IMR-90 (cell line): ENCODE measurements around the gene HAGH. TPM values are rescaled to one million over a fixed set of nuclear protein-coding genes. Genes with fewer than 3 reads are reported as not detected.

Source experiments
- ATAC-seq: fragments of 200-7000 bp; cut with Tn5 transposase; 2 replicates; pipeline ENCODE4 v1.9.1; 2020; ENCODE audit warnings: low read depth, mild to moderate bottlenecking, moderate library complexity
- BruUV-seq: library from RNA; stranded (reverse); fragments of 400-500 nt; replicated peaks from 2 replicates; lab custom pipeline; 2021; lab: Mats Ljungman, UMichigan
- CTCF ChIA-PET: fragments of 300-600 bp; formaldehyde crosslinking; extraction: SDS; loops from one replicate; lab custom pipeline; 2021; ENCODE audit warnings: antibody characterized with exemption; lab: Yijun Ruan, JAX
- POLR2A ChIA-PET: fragments of 300-600 bp; sonication (Branson Sonifier 250); formaldehyde crosslinking; loops from one replicate; lab custom pipeline; 2022; ENCODE audit warnings: antibody characterized with exemption; ENCODE audit not compliant: unreplicated experiment; lab: Charles Lee
- DNase-seq: peaks from one replicate; pipeline ENCODE4 v3.0.0; 2013
- H2AFZ ChIP-seq: replicated peaks from 2 replicates; pipeline ENCODE3; 2013; ENCODE audit warnings: low read length, mild to moderate bottlenecking; ENCODE audit not compliant: poor library complexity
- H2AK5ac ChIP-seq: 2 replicates; pipeline ENCODE4 v1.6.1; 2013; ENCODE audit warnings: low read depth, low read length, inconsistent platforms
- H2AK9ac ChIP-seq: replicated peaks from 2 replicates; pipeline ENCODE3; 2013; ENCODE audit warnings: mild to moderate bottlenecking, low read depth, low read length, moderate library complexity; ENCODE audit not compliant: poor library complexity
- H2BK120ac ChIP-seq: 2 replicates; pipeline ENCODE4 v1.6.1; 2013; ENCODE audit warnings: low read depth, low read length, inconsistent platforms
- H2BK15ac ChIP-seq: 3 replicates; pipeline ENCODE4 v1.6.1; 2013; ENCODE audit warnings: low read depth, low read length, inconsistent platforms
- H2BK20ac ChIP-seq: 2 replicates; pipeline ENCODE4 v1.6.1; 2013; ENCODE audit warnings: low read depth, mild to moderate bottlenecking, inconsistent platforms, low read length, moderate library complexity
- H2BK5ac ChIP-seq: 2 replicates; pipeline ENCODE4 v1.6.1; 2013; ENCODE audit warnings: mild to moderate bottlenecking, low read depth, low read length, inconsistent platforms; ENCODE audit not compliant: poor library complexity, severe bottlenecking
- H3K14ac ChIP-seq: replicated peaks from 2 replicates; pipeline ENCODE4 v1.6.1; 2013; ENCODE audit warnings: low read depth, low read length, inconsistent platforms
- H3K18ac ChIP-seq: 2 replicates; pipeline ENCODE4 v1.6.1; 2013; ENCODE audit warnings: low read depth, low read length, control low read depth
- H3K23ac ChIP-seq: 2 replicates; pipeline ENCODE4 v1.6.1; 2013; ENCODE audit warnings: low read depth, low read length, inconsistent platforms
- H3K27ac ChIP-seq: 2 replicates; pipeline ENCODE4 v1.5.1; 2013; ENCODE audit warnings: mild to moderate bottlenecking, control low read depth, low read length; ENCODE audit not compliant: insufficient read depth
- H3K27me3 ChIP-seq: 2 replicates; pipeline ENCODE4 v1.6.1; 2013; ENCODE audit warnings: low read length; ENCODE audit not compliant: control insufficient read depth, insufficient read depth
- H3K36me3 ChIP-seq: 2 replicates; pipeline ENCODE4 v1.6.1; 2013; ENCODE audit warnings: low read length, mixed read lengths; ENCODE audit not compliant: control insufficient read depth, insufficient read depth
- H3K4ac ChIP-seq: 2 replicates; pipeline ENCODE4 v1.6.1; 2013; ENCODE audit warnings: low read depth, low read length, inconsistent platforms
- H3K4me1 ChIP-seq: 2 replicates; pipeline ENCODE4 v1.6.1; 2013; ENCODE audit warnings: low read length, mixed read lengths; ENCODE audit not compliant: control insufficient read depth, insufficient read depth
- H3K4me2 ChIP-seq: 2 replicates; pipeline ENCODE4 v1.6.1; 2013; ENCODE audit warnings: low read depth, mild to moderate bottlenecking, control low read depth, low read length, moderate library complexity
- H3K4me3 ChIP-seq: 2 replicates; pipeline ENCODE4 v1.5.1; 2013; ENCODE audit warnings: low read depth, mild to moderate bottlenecking, control low read depth, low read length, moderate library complexity; ENCODE audit not compliant: insufficient read depth
- H3K56ac ChIP-seq: 2 replicates; pipeline ENCODE4 v1.6.1; 2013; ENCODE audit warnings: low read length, inconsistent platforms; ENCODE audit not compliant: insufficient read depth; ENCODE audit errors: extremely low read depth
- H3K79me1 ChIP-seq, 2 experiments: 2 replicates each; pipeline ENCODE4 v1.6.1; 2013; ENCODE audit warnings: low read length in 2 of 2, inconsistent platforms in 1 of 2, low read depth in 1 of 2
- H3K9ac ChIP-seq: 2 replicates; pipeline ENCODE4 v1.6.1; 2013; ENCODE audit warnings: low read depth, low read length, control low read depth
- H3K9me1 ChIP-seq: 2 replicates; pipeline ENCODE4 v1.6.1; 2013; ENCODE audit warnings: low read length, inconsistent platforms; ENCODE audit not compliant: insufficient read depth
- H3K9me3 ChIP-seq: 2 replicates; pipeline ENCODE4 v1.6.1; 2013; ENCODE audit warnings: low read length; ENCODE audit not compliant: control insufficient read depth, insufficient read depth
- H4K20me1 ChIP-seq: 2 replicates; pipeline ENCODE4 v1.6.1; 2013; ENCODE audit warnings: low read length, inconsistent platforms; ENCODE audit not compliant: insufficient read depth
- H4K5ac ChIP-seq: 2 replicates; pipeline ENCODE4 v1.6.1; 2013; ENCODE audit warnings: mild to moderate bottlenecking, low read depth, low read length, control low read depth
- H4K8ac ChIP-seq, 2 experiments: 2 replicates each; pipeline ENCODE4 v1.6.1; 2013; ENCODE audit warnings: low read depth in 2 of 2, low read length in 2 of 2, control low read depth in 1 of 2, inconsistent platforms in 1 of 2
- H4K91ac ChIP-seq: 2 replicates; pipeline ENCODE4 v1.6.1; 2013; ENCODE audit warnings: low read depth, low read length, inconsistent platforms; ENCODE audit not compliant: insufficient read depth
- BHLHE40 ChIP-seq: fragments of 150-350 bp; IDR thresholded peaks from 2 replicates; pipeline ENCODE4 v1.6.1; 2016; ENCODE audit warnings: mild to moderate bottlenecking, low read depth, low read length
- CEBPB ChIP-seq: IDR thresholded peaks from 2 replicates; pipeline ENCODE4 v1.6.1; 2012; ENCODE audit warnings: low read depth, low read length, improper control_type of control experiment
- CHD1 ChIP-seq: IDR thresholded peaks from 2 replicates; pipeline ENCODE4 v1.6.1; 2012; ENCODE audit warnings: low read depth, low read length, improper control_type of control experiment
- CTCF ChIP-seq: conservative IDR thresholded peaks from 2 replicates; pipeline ENCODE4 v1.5.1; 2012; ENCODE audit warnings: mild to moderate bottlenecking, low read depth, low read length, improper control_type of control experiment
- ELK1 ChIP-seq: fragments of 150-350 bp; IDR thresholded peaks from 2 replicates; pipeline ENCODE4 v1.6.1; 2016; ENCODE audit warnings: low read depth, mild to moderate bottlenecking, low read length, moderate library complexity, borderline replicate concordance
- FOS ChIP-seq: fragments of 150-350 bp; IDR thresholded peaks from 2 replicates; pipeline ENCODE4 v1.6.1; 2016; ENCODE audit warnings: low read depth, low read length
- MAFK ChIP-seq: IDR thresholded peaks from 2 replicates; pipeline ENCODE4 v1.6.1; 2012; ENCODE audit warnings: low read depth, low read length, improper control_type of control experiment
- MAZ ChIP-seq: IDR thresholded peaks from 2 replicates; pipeline ENCODE4 v1.6.1; 2012; ENCODE audit warnings: low read depth, mild to moderate bottlenecking, low read length, improper control_type of control experiment, moderate library complexity, borderline replicate concordance
- MXI1 ChIP-seq: IDR thresholded peaks from 2 replicates; pipeline ENCODE4 v1.6.1; 2012; ENCODE audit warnings: low read depth, mild to moderate bottlenecking, low read length, moderate library complexity, borderline replicate concordance
- NFE2L2 ChIP-seq: fragments of 150-350 bp; IDR thresholded peaks from 2 replicates; pipeline ENCODE4 v1.6.1; 2016; ENCODE audit warnings: low read depth, mild to moderate bottlenecking, low read length
- POLR2A ChIP-seq: IDR thresholded peaks from 2 replicates; pipeline ENCODE4 v1.6.1; 2012; ENCODE audit warnings: mild to moderate bottlenecking, low read depth, low read length
- RAD21 ChIP-seq: IDR thresholded peaks from 2 replicates; pipeline ENCODE4 v1.6.1; 2012; ENCODE audit warnings: low read length, improper control_type of control experiment
- RCOR1 ChIP-seq: IDR thresholded peaks from 2 replicates; pipeline ENCODE4 v1.6.1; 2012; ENCODE audit warnings: mild to moderate bottlenecking, low read length, improper control_type of control experiment; ENCODE audit not compliant: insufficient replicate concordance
- RFX5 ChIP-seq: IDR thresholded peaks from 2 replicates; pipeline ENCODE4 v1.8.0; 2012; ENCODE audit warnings: low read depth, mild to moderate bottlenecking, low read length, moderate library complexity
- SMC3 ChIP-seq: fragments of 150-350 bp; IDR thresholded peaks from 2 replicates; pipeline ENCODE4 v1.6.1; 2016; ENCODE audit warnings: low read depth, mild to moderate bottlenecking, antibody characterized with exemption, low read length, moderate library complexity
- WGBS, 2 experiments: methylation state at CpG; one replicate each; pipeline versions ENCODE4 v1.1.5 to v1.1.7; 2013; ENCODE audit warnings: missing lambda C conversion rate in 2 of 2; ENCODE audit not compliant: insufficient read length in 1 of 2; ENCODE audit errors: extremely low coverage in 2 of 2; 5-methylcytosine and 5-hydroxymethylcytosine counted together
- dilution Hi-C: fragments of 300-500 bp; cut with HindIII; formaldehyde crosslinking; loops from one replicate; pipeline ENCODE4 v1.14.3; 2018; ENCODE audit warnings: low sequenced_read_pairs; ENCODE audit not compliant: unreplicated experiment
- in situ Hi-C: fragments of 300-500 bp; cut with MboI; formaldehyde crosslinking; loops from 3 replicates; pipeline ENCODE4 v1.14.3; 2019; ENCODE audit warnings: low sequenced_read_pairs, inconsistent platforms, mixed read lengths
- intact Hi-C: fragments of 100-400 bp; cut with micrococcal nuclease; formaldehyde crosslinking; loops from 2 replicates; pipeline ENCODE4 v1.10.0; 2022
- polyA plus RNA-seq, 3 experiments: library from polyadenylated mRNA; depleted of rRNA; stranded (reverse); fragments of >200 nt; gene quantifications; 2 replicates each; pipeline ENCODE4 v1.2.3, GENCODE V29; 2012; ENCODE audit warnings: low replicate concordance in 1 of 3
- total RNA-seq: library from RNA; depleted of rRNA; stranded (reverse); fragments of >200 nt; gene quantifications from 2 replicates; pipeline ENCODE4 v1.2.3, GENCODE V29; 2012

Gene HAGH
- total and polyA plus RNA-seq, 2 of the 4 experiments (the other 2 are of a cell fraction) = 30.8 to 52.2 TPM

GRCh38 chr16:1782408-1783264 lies 44.0 kb downstream of the HAGH start, which contains the start of the genes NUBP2 and SPSB3:
Gene NUBP2 (plus strand): TSS chr16:1782960. CDS start chr16:1783021, 61 bp downstream.
Gene SPSB3 (minus strand): TSS chr16:1782571. CDS start chr16:1781483, 1,088 bp downstream.
- Histone ChIP-seq H3K14ac (peak within 1 kb of the TSS; percentile 52), H4K20me1 (peaks cover 42% of the 10 kb centered on the region), H3K9me1 (peaks cover 7% of the 10 kb centered on the region; the same call in 1 of the 2 replicates), H2BK20ac (no peak within 1 kb of the TSS), H3K4me2 (peak within 1 kb of the TSS; percentile 92), H4K5ac (no peak within 1 kb of the TSS), H3K4me3 (peak within 1 kb of the TSS; percentile 79), H3K4ac (peak within 1 kb of the TSS; percentile 7; the same call in 1 of the 2 replicates), H3K79me1 (peaks cover 17 to 69% of the 10 kb centered on the region in 2 experiments), H2AK5ac (peak within 1 kb of the TSS; percentile 24; the same call in 1 of the 2 replicates), H3K27me3 (no peaks in the 10 kb centered on the region), H4K8ac (peak within 1 kb of the TSS in 1 of 2 experiments; percentile 70; a peak in 1 of 4 replicates), H3K56ac (peak within 1 kb of the TSS; percentile 39; the same call in 1 of the 2 replicates), H3K9me3 (no peaks in the 10 kb centered on the region), H2AK9ac (peak within 1 kb of the TSS; percentile 88), H4K91ac (no peak within 1 kb of the TSS), H3K36me3 (peaks cover 29% of the 10 kb centered on the region), H2BK120ac (no peak within 1 kb of the TSS), H2BK5ac (no peak within 1 kb of the TSS), H3K23ac (peak within 1 kb of the TSS; percentile 82), H2BK15ac (no peak within 1 kb of the TSS), H3K27ac (peak within 1 kb of the TSS; percentile 27; the same call in 1 of the 2 replicates), H2AFZ (peak within 1 kb of the TSS; percentile 88), H3K4me1 (peaks cover 3% of the 10 kb centered on the region; the same call in 1 of the 2 replicates), H3K9ac (peak within 1 kb of the TSS; percentile 92), H3K18ac (no peak within 1 kb of the TSS)
- peak; percentile 91 for ATAC-seq
- 1% methylated on average over 68 of the region's 102 CpGs; no CpG with 5 or more reads in 1 of the 2 experiments for WGBS, 2 experiments
- ChIA-PET POLR2A (no interaction called here), CTCF (interaction anchor here (0.5 to 1.2 kb wide), 4 partner anchors 10 to 140 kb away, joined by 3 to 4 read pairs (median 3); partner anchors contain the start of genes EME2 and MRPS34)
- DNase-seq = peak; percentile 100
- no TSS peak for BruUV-seq
- intact Hi-C loops (loop anchor here (5.0 kb wide), 1 partner anchor 45 kb away; the partner anchor contains the start of genes FAHD1 and HAGH), dilution Hi-C loops (no loop called here), in situ Hi-C loops (no loop called here)
- TF ChIP-seq RAD21 = no peak
- TF ChIP-seq NFE2L2 = no peak
- TF ChIP-seq POLR2A = no peak
- TF ChIP-seq MAFK = no peak
- no peak for TF ChIP-seq ELK1
- no peak for TF ChIP-seq CHD1
- TF ChIP-seq RFX5 = no peak
- TF ChIP-seq MAZ = peak; percentile 42; the same call in 1 of the 2 replicates
- peak; percentile 81 for TF ChIP-seq FOS
- TF ChIP-seq CTCF = no peak
- TF ChIP-seq BHLHE40 = no peak; the same call in 1 of the 2 replicates
- peak; percentile 79; the same call in 1 of the 2 replicates for TF ChIP-seq MXI1
- TF ChIP-seq SMC3 = no peak
- TF ChIP-seq CEBPB = no peak
- no peak for TF ChIP-seq RCOR1
